Aorta (tissue), 4 donors: Measurements from ENCODE around the gene HES3. TPM values are rescaled to one million over a fixed set of nuclear protein-coding genes. Genes with fewer than 3 reads are reported as not detected.

Experiments
- polyA plus RNA-seq, 2 donors: library from polyadenylated mRNA; stranded (reverse); fragments of 200-250 nt; gene quantifications; one replicate each; pipeline ENCODE4 v1.2.3, GENCODE V29; 2013
- total RNA-seq, 2 donors: library from RNA; stranded (reverse); fragmentation: NEBNext Ultra II Directional; extraction: Animal tissue kit (Norgen Biotek cat#: 25700); gene quantifications; one replicate each; pipeline ENCODE4 v1.2.1, GENCODE V29; 2021
- donor health status: healthy with polysubstance abuse.
- donor health status: Bipolar disorder and iron deficiency.
- donor health status: DM: no; HTN: no; CAD: no.
- donor health status: DM: yes; HTN: yes; CAD: no.

Gene HES3
- total and polyA plus RNA-seq, 4 donors: not detected

Other genes starting within 250 kb of the HES3 start
- gene KCNAB2, start 198.3 kb upstream of the HES3 start, total RNA-seq: 10 to 100 TPM; 17.1 to 36.2 TPM
- gene KCNAB2, start 198.3 kb upstream of the HES3 start, polyA plus RNA-seq: 1 to 10 TPM; 5.5 to 6.6 TPM
- 1 to 10 TPM in 1 of 2 donors, under 1 TPM in 1; 0.24 to 2.5 TPM for gene CHD5, start 63.9 kb upstream of the HES3 start, total RNA-seq
- gene CHD5, start 63.9 kb upstream of the HES3 start, polyA plus RNA-seq: under 1 TPM; 0.25 to 0.38 TPM
- gene RPL22, start 44.6 kb upstream of the HES3 start, total RNA-seq: 100 to 1,000 TPM; 309 to 335 TPM
- gene RPL22, start 44.6 kb upstream of the HES3 start, polyA plus RNA-seq: 100 to 1,000 TPM; 370 to 547 TPM
- gene RNF207, start 38.1 kb upstream of the HES3 start, total RNA-seq: 10 to 100 TPM; 13.2 to 31.4 TPM
- 10 to 100 TPM in 1 of 2 donors, 1 to 10 TPM in 1; 1.5 to 15.8 TPM for gene RNF207, start 38.1 kb upstream of the HES3 start, polyA plus RNA-seq
- 10 to 100 TPM; 49.7 to 55.8 TPM for gene ICMT, start 8.2 kb upstream of the HES3 start, total RNA-seq
- gene ICMT, start 8.2 kb upstream of the HES3 start, polyA plus RNA-seq: 10 to 100 TPM; 21.2 to 30.8 TPM
- gene GPR153, start 16.9 kb downstream of the HES3 start, total RNA-seq: 10 to 100 TPM in 1 of 2 donors, 1 to 10 TPM in 1; 4.5 to 17.0 TPM
- gene GPR153, start 16.9 kb downstream of the HES3 start, polyA plus RNA-seq: 1 to 10 TPM; 3.7 to 4.4 TPM
- gene ACOT7, start 149.6 kb downstream of the HES3 start, total RNA-seq: 10 to 100 TPM; 12.5 to 20.9 TPM
- 10 to 100 TPM; 14.4 to 22.6 TPM for gene ACOT7, start 149.6 kb downstream of the HES3 start, polyA plus RNA-seq
- gene HES2, start 175.7 kb downstream of the HES3 start, total RNA-seq: under 1 TPM in 1 of 2 donors, not detected in 1; 0.49 TPM
- gene HES2, start 175.7 kb downstream of the HES3 start, polyA plus RNA-seq: 1 to 10 TPM in 1 of 2 donors, not detected in 1; 1.4 TPM
- under 1 TPM; 0.29 to 0.84 TPM for gene ESPN, start 180.6 kb downstream of the HES3 start, total RNA-seq
- 10 to 100 TPM in 1 of 2 donors, under 1 TPM in 1; 0.54 to 28.7 TPM for gene ESPN, start 180.6 kb downstream of the HES3 start, polyA plus RNA-seq
- gene TNFRSF25, start 222.0 kb downstream of the HES3 start, total RNA-seq: 10 to 100 TPM in 1 of 2 donors, 1 to 10 TPM in 1; 6.5 to 34.6 TPM
- gene TNFRSF25, start 222.0 kb downstream of the HES3 start, polyA plus RNA-seq: 10 to 100 TPM in 1 of 2 donors, 1 to 10 TPM in 1; 9.6 to 22.9 TPM
- 10 to 100 TPM in 1 of 2 donors, 1 to 10 TPM in 1; 6.6 to 39.3 TPM for gene PLEKHG5, start 247.5 kb downstream of the HES3 start, total RNA-seq
- 1 to 10 TPM; 2.6 to 8.0 TPM for gene PLEKHG5, start 247.5 kb downstream of the HES3 start, polyA plus RNA-seq